Superior temporal gyrus (tissue), 1 donor: Measurements from ENCODE around the gene GSKIP.

Experiments
- DNase-seq: peaks from one replicate; pipeline ENCODE4 v3.0.0-alpha.2; 2016; ENCODE audit errors: extremely low spot score

Gene GSKIP

GRCh38 chr14:96376093-96376492, 12.8 kb downstream of the GSKIP start:
- DNase-seq = no peak

- no peak for DNase-seq
Measured at GRCh38 chr14:96380735-96381134, 17.4 kb downstream of the GSKIP start.

DNA sequence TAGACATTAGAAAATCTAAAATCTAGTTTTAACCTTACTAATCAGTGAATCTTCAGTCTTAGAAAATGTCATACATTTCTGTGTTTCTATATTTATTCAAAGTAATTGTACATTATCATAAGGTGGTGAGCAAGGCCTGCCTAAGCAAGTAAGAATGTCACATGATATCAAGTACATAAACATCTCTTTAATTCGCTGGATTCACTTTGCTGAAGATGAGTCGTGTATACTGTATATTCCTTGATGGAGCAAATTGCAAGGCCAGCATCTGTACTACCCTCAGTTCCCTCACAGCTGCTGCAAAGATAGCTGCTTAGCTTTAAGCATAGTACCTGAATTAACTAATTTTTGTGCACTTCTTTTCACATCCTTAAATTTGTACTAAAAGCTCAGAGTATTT, 20.1 kb downstream of the GSKIP start:
- no peak for DNase-seq

GRCh38 chr14:96384053-96384452, 20.7 kb downstream of the GSKIP start:
- no peak for DNase-seq

- DNase-seq = no peak
Measured at GRCh38 chr14:96384740-96385139, 21.4 kb downstream of the GSKIP start.

- DNase-seq = no peak
Measured at GRCh38 chr14:96385385-96385784, 22.1 kb downstream of the GSKIP start.

- peak; percentile 33 for DNase-seq
Measured at GRCh38 chr14:96390965-96391292, 27.6 kb downstream of the GSKIP start.

- DNase-seq = peak; percentile 85
Measured at GRCh38 chr14:96391293-96392118, 28.2 kb downstream of the GSKIP start.

DNA sequence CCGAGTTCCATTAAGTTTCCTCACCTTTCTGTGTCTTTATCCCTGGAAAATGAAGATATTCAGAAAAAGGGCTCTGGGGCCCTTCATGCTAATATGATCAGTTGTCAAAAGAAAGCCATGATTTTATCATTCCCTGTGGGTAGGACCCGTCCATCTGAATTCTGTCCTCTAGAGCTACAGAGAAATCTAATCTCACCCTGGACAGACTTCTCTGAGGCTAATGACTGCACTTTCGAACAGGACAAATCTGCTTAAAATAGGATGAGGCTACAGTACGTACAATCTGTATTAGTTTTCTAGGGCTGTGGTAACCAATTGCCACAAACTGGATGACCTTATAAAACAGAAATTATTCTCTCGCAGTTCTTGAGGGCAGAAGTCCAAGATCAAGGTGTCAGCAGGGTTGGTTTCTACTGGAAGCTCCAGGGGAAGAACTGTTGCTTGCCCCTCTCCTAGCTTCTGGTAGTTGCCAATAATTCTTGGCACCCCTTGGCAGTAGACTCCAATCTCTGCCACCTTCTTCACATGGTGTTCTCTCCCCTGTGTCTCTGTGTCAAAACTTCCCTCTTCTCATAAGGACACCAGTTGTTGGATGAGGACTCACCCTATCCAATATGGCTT, 29.9 kb downstream of the GSKIP start:
- DNase-seq = no peak

- no peak for DNase-seq
Measured at GRCh38 chr14:96394047-96394815, 30.9 kb downstream of the GSKIP start.

DNA sequence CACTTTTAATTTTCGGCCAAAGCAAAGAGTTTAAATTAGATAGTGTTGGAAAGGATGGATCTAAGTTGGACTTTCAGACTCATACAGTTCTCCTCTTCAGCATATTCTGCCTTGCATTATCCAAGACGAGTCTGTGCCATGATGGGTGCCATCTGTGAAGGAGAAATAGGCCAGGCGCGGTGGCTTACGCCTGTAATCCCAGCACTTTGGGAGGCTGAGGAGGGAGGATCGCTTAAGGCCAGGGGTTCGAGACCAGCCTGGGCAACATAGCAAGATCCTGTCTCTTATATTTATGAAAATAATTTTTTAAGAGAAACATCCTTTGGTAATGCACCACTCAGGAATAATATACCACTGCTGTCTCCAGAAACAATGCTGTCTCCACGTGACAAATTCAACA, 35.1 kb downstream of the GSKIP start:
- no peak for DNase-seq

DNA sequence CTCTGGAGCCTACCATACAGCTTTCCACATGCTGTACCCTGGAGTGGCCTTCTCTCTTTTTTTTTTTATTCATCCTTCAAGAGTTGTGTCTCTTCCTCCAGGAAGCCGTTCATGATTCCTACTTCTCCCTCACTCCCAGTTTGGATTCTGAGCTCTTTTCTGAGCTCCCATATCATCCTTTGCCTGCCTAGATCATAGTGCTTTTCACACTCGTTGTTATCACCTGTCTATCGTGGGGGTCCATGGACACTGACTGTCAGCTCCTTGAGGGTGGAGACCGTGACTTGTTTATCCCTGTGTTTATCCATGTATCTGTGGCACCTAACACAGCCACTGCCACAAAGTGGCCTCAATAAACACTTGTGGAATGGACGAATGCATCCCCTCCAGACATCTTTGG, 35.6 kb downstream of the GSKIP start:
- DNase-seq = no peak

GRCh38 chr14:96399405-96399804, 36.1 kb downstream of the GSKIP start:
- no peak for DNase-seq

GRCh38 chr14:96400495-96400894, 37.2 kb downstream of the GSKIP start:
- DNase-seq = peak; percentile 89

DNA sequence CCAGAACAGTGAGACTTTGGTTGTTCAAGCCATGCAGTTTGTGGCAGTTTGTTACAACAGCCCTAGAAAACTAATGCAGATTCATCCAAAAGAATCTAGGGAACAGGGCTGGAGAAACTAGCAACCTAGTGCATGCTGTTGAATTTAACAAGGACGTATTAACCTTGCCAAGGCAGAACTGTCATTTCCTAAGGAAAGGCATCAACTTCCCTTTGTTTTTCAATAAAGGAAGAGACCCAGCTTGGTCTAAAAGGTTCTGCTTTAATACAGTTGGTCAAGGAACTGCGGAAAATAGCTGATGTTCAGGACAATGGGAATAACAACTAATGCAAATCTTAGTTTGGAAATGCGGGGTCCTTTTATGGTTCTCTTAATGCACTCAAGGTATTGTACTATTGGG, 40.1 kb downstream of the GSKIP start:
- no peak for DNase-seq

DNA sequence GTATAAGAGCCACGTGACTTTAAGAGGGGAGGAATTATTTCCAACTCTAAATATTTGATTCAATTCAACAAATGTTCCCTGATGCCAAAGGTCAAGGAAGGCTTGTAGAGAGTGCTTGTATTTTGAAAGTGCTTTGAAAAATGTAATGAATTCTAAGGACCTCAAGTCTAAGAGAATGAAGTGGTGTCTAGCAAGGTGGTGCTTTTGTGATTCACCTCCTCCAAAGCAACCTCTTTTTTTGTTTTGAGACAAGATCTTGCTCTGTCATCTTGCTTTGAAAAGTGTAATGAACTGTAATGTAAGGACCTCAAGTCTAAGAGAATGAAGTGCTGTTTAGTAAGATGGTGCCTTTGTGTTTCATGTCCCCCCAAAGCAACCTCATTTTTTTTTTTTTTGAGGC, 42.4 kb downstream of the GSKIP start:
- DNase-seq = no peak

- DNase-seq = no peak
Measured at GRCh38 chr14:96407935-96408570, 44.7 kb downstream of the GSKIP start.

- no peak for DNase-seq
Measured at GRCh38 chr14:96408608-96409007, 45.3 kb downstream of the GSKIP start.

DNA sequence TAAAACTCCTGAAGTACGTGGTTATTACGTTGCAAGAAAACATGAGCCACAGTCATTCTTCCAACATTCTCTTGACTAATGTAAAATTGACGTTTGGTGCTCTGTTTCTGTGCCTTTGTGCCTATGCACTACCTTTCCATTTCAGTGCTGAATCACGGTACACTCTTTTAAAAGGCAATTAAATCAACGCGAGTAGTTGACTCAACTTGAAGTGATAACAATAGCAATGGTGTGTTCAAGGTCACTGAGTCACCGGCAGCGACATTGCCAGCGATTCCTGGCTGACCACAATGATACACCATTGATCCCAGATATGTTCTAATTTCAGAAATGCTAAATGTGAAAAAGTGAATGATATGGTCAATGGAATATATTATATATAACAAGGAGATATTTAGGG, 46.4 kb downstream of the GSKIP start:
- no peak for DNase-seq

GRCh38 chr14:96410119-96410518, 46.8 kb downstream of the GSKIP start:
- no peak for DNase-seq

GRCh38 chr14:96413526-96413925, 50.2 kb downstream of the GSKIP start:
- no peak for DNase-seq

DNA sequence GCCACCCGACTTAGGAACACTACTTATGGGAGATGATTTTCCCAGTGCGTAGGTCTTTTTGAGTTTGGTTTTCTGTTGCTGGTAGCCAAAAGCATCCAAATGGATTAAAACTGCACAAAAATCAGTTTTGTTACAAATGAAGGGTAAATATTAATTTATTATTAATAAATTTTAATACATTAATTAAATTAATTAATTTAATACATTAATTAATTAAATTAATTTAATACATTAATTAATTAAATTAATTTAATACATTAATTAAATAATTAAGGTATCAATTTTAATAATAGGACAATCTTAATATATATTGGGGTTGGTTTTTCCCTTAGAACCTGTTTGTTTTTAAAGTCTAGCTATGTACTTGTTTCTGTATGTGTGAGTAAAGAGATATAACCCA, 52.2 kb downstream of the GSKIP start:
- no peak for DNase-seq
